Mesodermal cell (in vitro differentiated cells): ENCODE results near the gene CALML3.

Source experiments
- H3K27ac ChIP-seq: 2 replicates; pipeline ENCODE4 v1.7.0; 2013; ENCODE audit warnings: mild to moderate bottlenecking, low read depth, low read length, moderate library complexity; ENCODE audit not compliant: severe bottlenecking
- H3K36me3 ChIP-seq: 2 replicates; pipeline ENCODE4 v1.7.1; 2013; ENCODE audit warnings: mild to moderate bottlenecking, low read length, moderate library complexity; ENCODE audit not compliant: control insufficient read depth, insufficient read depth
- H3K4me1 ChIP-seq: one replicate; pipeline ENCODE4 v1.7.1; 2013; ENCODE audit warnings: mild to moderate bottlenecking, low read length; ENCODE audit not compliant: insufficient read depth, control insufficient read depth, poor library complexity, severe bottlenecking
- H3K4me3 ChIP-seq: 2 replicates; pipeline ENCODE4 v1.7.0; 2013; ENCODE audit warnings: low read length, control low read depth, mild to moderate bottlenecking; ENCODE audit not compliant: insufficient read depth, poor library complexity, severe bottlenecking; ENCODE audit errors: extremely low read depth
- H3K9me3 ChIP-seq: 2 replicates; pipeline ENCODE4 v1.7.1; 2013; ENCODE audit warnings: mild to moderate bottlenecking, low read length, moderate library complexity; ENCODE audit not compliant: control insufficient read depth
- WGBS, 2 experiments: methylation state at CpG; one replicate each; pipeline ENCODE4 v1.1.5; 2013; ENCODE audit warnings: missing lambda C conversion rate in 2 of 2; ENCODE audit not compliant: insufficient coverage in 2 of 2; 5-methylcytosine and 5-hydroxymethylcytosine counted together

CALML3 gene

GRCh38 chr10:5545778-5546710, 21.3 kb downstream of the CALML3 start:
- Histone ChIP-seq H3K27ac (peak overlapping the region; percentile 58), H3K4me1 (peaks cover 48% of the 10 kb centered on the region), H3K9me3 (peaks cover 26% of the 10 kb centered on the region), H3K36me3 (no peaks in the 10 kb centered on the region), H3K4me3 (no peak overlapping the region)
- WGBS, 2 experiments, result 91 to 95% methylated on average over 19 to 22 of the region's 23 CpGs

GRCh38 chr10:5546891-5547680, 22.3 kb downstream of the CALML3 start:
- Histone ChIP-seq H3K27ac (peak overlapping the region; percentile 88), H3K9me3 (peaks cover 18% of the 10 kb centered on the region)
- WGBS, 2 experiments, result 94% methylated on average over 7 of the region's 7 CpGs

GRCh38 chr10:5547681-5547930, 22.8 kb downstream of the CALML3 start:
- H3K27ac ChIP-seq, result peak overlapping the region; percentile 88
- peaks cover 16% of the 10 kb centered on the region for H3K9me3 ChIP-seq
- 94 to 96% methylated on average over 3 to 4 of the region's 4 CpGs for WGBS, 2 experiments
- H3K4me1 ChIP-seq, result peaks cover 64% of the 10 kb centered on the region
- H3K36me3 ChIP-seq, result no peaks in the 10 kb centered on the region
- H3K4me3 ChIP-seq, result no peak overlapping the region

More at GRCh38 chr10:5546891-5547680, 22.3 kb downstream of the CALML3 start:
- Histone ChIP-seq H3K4me3 (no peak overlapping the region), H3K4me1 (peaks cover 59% of the 10 kb centered on the region), H3K36me3 (no peaks in the 10 kb centered on the region)

- H3K4me3 ChIP-seq, result no peak overlapping the region
- peaks cover 11% of the 10 kb centered on the region for H3K9me3 ChIP-seq
- no peaks in the 10 kb centered on the region for H3K36me3 ChIP-seq
- WGBS, 2 experiments, result 83 to 95% methylated on average over 7 to 8 of the region's 16 CpGs
- H3K4me1 ChIP-seq, result peaks cover 69% of the 10 kb centered on the region
- peak overlapping the region; percentile 88 for H3K27ac ChIP-seq
Measured at GRCh38 chr10:5547931-5548660, 23.3 kb downstream of the CALML3 start.

- Histone ChIP-seq H3K27ac (peak overlapping the region; percentile 88), H3K4me3 (no peak overlapping the region), H3K9me3 (peaks cover under 1% of the 10 kb centered on the region), H3K4me1 (peaks cover 76% of the 10 kb centered on the region), H3K36me3 (no peaks in the 10 kb centered on the region)
- 97 to 98% methylated on average over 12 to 16 of the region's 16 CpGs for WGBS, 2 experiments
Measured at GRCh38 chr10:5549462-5550249, 24.9 kb downstream of the CALML3 start.

GRCh38 chr10:5550250-5550545, 25.4 kb downstream of the CALML3 start:
- no peak overlapping the region for H3K4me3 ChIP-seq
- peaks cover 70% of the 10 kb centered on the region for H3K4me1 ChIP-seq
- no peak overlapping the region for H3K27ac ChIP-seq
- H3K9me3 ChIP-seq, result no peaks in the 10 kb centered on the region
- H3K36me3 ChIP-seq, result no peaks in the 10 kb centered on the region
- 86% methylated on average over 1 of the region's 1 CpG; no CpG with 5 or more reads in 1 of the 2 experiments for WGBS, 2 experiments

- peaks cover 64% of the 10 kb centered on the region for H3K4me1 ChIP-seq
- WGBS, 2 experiments, result 93 to 96% methylated on average over 13 to 16 of the region's 17 CpGs
- no peaks in the 10 kb centered on the region for H3K36me3 ChIP-seq
- no peaks in the 10 kb centered on the region for H3K9me3 ChIP-seq
- no peak overlapping the region for H3K27ac ChIP-seq
- no peak overlapping the region for H3K4me3 ChIP-seq
Measured at GRCh38 chr10:5550621-5551530, 26.1 kb downstream of the CALML3 start.

GRCh38 chr10:5551531-5552375, 27.0 kb downstream of the CALML3 start:
- 92% methylated on average over 13 to 15 of the region's 15 CpGs for WGBS, 2 experiments
- no peak overlapping the region for H3K27ac ChIP-seq
- no peaks in the 10 kb centered on the region for H3K9me3 ChIP-seq
- no peak overlapping the region for H3K4me3 ChIP-seq
- H3K4me1 ChIP-seq, result peaks cover 56% of the 10 kb centered on the region
- no peaks in the 10 kb centered on the region for H3K36me3 ChIP-seq
